Parathyroid adenoma (tissue), 2 donors: Measurements from ENCODE around the gene TMCC1.

Experiments used
- H2AFZ ChIP-seq: fragments of 300-600 bp; sonication (generic); one replicate; pipeline ENCODE4 v1.7.0; 2017; ENCODE audit warnings: antibody characterized with exemption, mild to moderate bottlenecking
- H3K27ac ChIP-seq: fragments of 300-600 bp; sonication (generic); one replicate; pipeline ENCODE4 v1.7.0; 2017
- H3K27me3 ChIP-seq: fragments of 300-600 bp; sonication (generic); one replicate; pipeline ENCODE4 v1.7.0; 2017; ENCODE audit warnings: low read length; ENCODE audit not compliant: control insufficient read depth, insufficient read depth
- H3K36me3 ChIP-seq: fragments of 300-600 bp; sonication (generic); one replicate; pipeline ENCODE4 v1.7.0; 2017; ENCODE audit warnings: low read length; ENCODE audit not compliant: control insufficient read depth, insufficient read depth
- H3K4me1 ChIP-seq: fragments of 300-600 bp; sonication (generic); one replicate; pipeline ENCODE4 v1.7.0; 2017; ENCODE audit warnings: control low read depth
- H3K4me2 ChIP-seq: fragments of 300-600 bp; sonication (generic); one replicate; pipeline ENCODE4 v1.7.0; 2017; ENCODE audit warnings: low read length
- H3K4me3 ChIP-seq: fragments of 300-600 bp; sonication (generic); one replicate; pipeline ENCODE4 v1.7.0; 2017; ENCODE audit warnings: low read depth, low read length
- H3K79me2 ChIP-seq: fragments of 300-600 bp; sonication (generic); one replicate; pipeline ENCODE4 v1.7.0; 2017; ENCODE audit warnings: control low read depth
- H3K9ac ChIP-seq: fragments of 300-600 bp; sonication (generic); one replicate; pipeline ENCODE4 v1.7.0; 2017; ENCODE audit warnings: mild to moderate bottlenecking
- H3K9me3 ChIP-seq: fragments of 300-600 bp; sonication (generic); one replicate; pipeline ENCODE4 v1.7.0; 2017; ENCODE audit warnings: low read length; ENCODE audit not compliant: control insufficient read depth
- TF ChIP-seq, protein P1 (sequence below): fragments of 300-600 bp; sonication (generic); IDR thresholded peaks from one replicate; pipeline ENCODE4 v1.7.0; 2017; ENCODE audit warnings: antibody characterized with exemption, mild to moderate bottlenecking
- donor health status: primary hyperparathyroidism.

TMCC1 gene

DNA sequence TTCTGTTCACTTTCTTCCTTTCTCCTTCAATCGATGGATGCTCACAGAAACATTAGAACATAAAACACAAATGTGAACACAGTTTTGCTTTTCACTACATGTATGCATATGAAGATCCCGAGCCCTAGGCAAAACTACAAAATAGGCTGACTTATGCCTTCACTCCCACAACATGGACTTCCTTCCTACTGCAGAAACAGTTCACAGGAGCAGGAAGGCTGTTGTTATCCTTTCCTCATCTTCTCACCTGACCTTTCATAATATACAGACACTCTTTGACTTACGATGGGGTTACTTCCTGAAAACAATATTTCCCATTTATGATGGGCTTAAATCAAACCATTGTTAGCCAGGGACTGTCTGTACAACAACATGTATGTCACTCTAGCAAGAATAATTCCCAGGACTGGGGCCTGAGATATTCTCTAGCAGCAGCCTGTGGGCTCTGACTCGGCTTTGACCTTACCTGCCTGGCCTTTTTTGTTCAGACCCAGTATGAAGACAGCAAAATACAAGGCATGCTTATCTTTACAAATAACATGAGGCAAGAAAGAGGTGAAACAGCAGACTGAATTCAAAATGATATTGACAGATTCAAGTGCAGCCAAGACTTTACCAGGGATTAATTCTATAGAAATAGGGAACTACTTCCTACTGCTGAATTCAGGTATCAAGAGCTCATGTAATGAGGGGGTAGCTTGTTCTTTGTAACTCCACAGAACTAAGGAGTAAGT lies 235.2 kb downstream of the TMCC1 start:
- H3K27ac ChIP-seq = no peak overlapping the region
- H3K4me3 ChIP-seq = no peak overlapping the region
- no peaks in the 10 kb centered on the region for H3K79me2 ChIP-seq
- TF ChIP-seq, protein P1, sequence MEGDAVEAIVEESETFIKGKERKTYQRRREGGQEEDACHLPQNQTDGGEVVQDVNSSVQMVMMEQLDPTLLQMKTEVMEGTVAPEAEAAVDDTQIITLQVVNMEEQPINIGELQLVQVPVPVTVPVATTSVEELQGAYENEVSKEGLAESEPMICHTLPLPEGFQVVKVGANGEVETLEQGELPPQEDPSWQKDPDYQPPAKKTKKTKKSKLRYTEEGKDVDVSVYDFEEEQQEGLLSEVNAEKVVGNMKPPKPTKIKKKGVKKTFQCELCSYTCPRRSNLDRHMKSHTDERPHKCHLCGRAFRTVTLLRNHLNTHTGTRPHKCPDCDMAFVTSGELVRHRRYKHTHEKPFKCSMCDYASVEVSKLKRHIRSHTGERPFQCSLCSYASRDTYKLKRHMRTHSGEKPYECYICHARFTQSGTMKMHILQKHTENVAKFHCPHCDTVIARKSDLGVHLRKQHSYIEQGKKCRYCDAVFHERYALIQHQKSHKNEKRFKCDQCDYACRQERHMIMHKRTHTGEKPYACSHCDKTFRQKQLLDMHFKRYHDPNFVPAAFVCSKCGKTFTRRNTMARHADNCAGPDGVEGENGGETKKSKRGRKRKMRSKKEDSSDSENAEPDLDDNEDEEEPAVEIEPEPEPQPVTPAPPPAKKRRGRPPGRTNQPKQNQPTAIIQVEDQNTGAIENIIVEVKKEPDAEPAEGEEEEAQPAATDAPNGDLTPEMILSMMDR = no peak
- H3K9ac ChIP-seq = no peak overlapping the region
- no peak overlapping the region for H3K4me2 ChIP-seq
- no peak overlapping the region for H2AFZ ChIP-seq
- no peaks in the 10 kb centered on the region for H3K27me3 ChIP-seq
- no peaks in the 10 kb centered on the region for H3K36me3 ChIP-seq
- no peaks in the 10 kb centered on the region for H3K9me3 ChIP-seq
- H3K4me1 ChIP-seq = no peaks in the 10 kb centered on the region

DNA sequence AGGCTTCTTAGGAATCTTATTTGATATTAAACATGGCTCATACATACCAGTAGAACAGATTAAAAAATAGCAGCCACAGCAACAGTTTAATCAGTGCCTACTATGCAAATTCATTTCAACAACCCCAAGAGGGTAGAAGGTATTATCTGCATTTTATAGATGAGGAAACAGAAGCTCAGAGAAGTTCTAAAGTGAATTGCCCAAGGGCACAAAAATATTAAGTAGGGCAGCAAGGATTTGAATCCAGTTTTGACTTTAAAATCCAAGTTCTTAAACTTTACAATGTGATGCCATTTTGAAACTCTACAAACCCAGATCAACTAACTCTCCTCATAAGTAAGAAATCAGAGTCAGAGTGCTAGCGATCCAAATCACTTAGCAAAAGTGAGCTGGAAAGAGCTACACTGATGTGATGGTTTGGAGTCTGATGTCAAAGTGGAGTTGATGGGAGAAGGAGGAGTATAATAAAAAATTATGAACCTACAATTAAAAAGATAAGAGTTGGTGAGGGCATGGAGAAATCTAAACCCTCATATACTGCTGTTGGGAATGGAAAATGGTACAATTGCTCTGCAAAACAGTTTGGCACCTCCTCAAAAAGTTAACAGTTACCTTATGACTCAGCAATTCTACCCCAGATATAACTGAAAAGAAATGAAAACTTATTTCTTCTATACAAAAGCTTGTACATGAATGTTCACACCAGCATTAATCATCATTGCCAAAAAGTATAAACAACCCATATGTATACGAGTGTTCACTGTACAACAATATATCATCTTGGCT lies 236.1 kb downstream of the TMCC1 start:
- TF ChIP-seq, protein P1 = no peak
- H3K27ac ChIP-seq = no peak overlapping the region

DNA sequence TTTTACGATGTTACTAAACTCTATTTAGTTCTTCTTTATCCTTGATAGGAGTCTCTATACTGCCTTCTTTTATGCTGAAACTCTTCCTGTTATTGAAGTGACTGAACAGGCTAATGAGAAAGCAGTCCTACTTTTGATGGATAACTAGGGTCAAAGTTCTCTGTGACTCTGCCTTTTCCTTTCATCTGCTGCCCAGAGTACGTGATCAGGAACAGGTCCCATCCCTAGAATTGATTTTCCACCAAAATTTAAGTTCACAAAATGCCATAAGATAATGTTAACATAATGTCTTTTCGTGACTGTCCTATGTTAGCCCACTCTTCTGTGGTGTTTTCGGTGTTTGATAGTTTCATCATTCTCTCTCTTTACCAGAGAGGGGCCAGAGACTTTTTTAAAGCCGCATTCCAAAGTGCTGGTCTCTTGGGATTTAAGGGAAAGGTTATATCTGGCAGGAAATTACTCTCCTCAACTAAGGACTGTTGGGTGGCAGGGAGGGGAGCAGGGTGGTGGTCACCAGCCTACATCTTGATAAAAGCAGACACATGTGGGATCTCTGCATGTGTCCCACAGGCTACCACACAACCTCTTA lies 236.8 kb downstream of the TMCC1 start:
- no peaks in the 10 kb centered on the region for H3K36me3 ChIP-seq
- H3K4me3 ChIP-seq = no peak overlapping the region
- H3K9me3 ChIP-seq = no peaks in the 10 kb centered on the region
- H3K4me1 ChIP-seq = no peaks in the 10 kb centered on the region
- no peak overlapping the region for H3K27ac ChIP-seq
- no peak overlapping the region for H3K9ac ChIP-seq
- TF ChIP-seq, protein P1 = no peak
- H3K79me2 ChIP-seq = no peaks in the 10 kb centered on the region
- no peak overlapping the region for H2AFZ ChIP-seq
- H3K4me2 ChIP-seq = no peak overlapping the region
- no peaks in the 10 kb centered on the region for H3K27me3 ChIP-seq

More for the DNA sequence above, 236.1 kb downstream of the TMCC1 start:
- Histone ChIP-seq H3K4me1 (no peaks in the 10 kb centered on the region), H3K9me3 (no peaks in the 10 kb centered on the region), H2AFZ (no peak overlapping the region), H3K36me3 (no peaks in the 10 kb centered on the region), H3K27me3 (no peaks in the 10 kb centered on the region), H3K4me2 (no peak overlapping the region), H3K4me3 (no peak overlapping the region), H3K79me2 (no peaks in the 10 kb centered on the region), H3K9ac (no peak overlapping the region)

DNA sequence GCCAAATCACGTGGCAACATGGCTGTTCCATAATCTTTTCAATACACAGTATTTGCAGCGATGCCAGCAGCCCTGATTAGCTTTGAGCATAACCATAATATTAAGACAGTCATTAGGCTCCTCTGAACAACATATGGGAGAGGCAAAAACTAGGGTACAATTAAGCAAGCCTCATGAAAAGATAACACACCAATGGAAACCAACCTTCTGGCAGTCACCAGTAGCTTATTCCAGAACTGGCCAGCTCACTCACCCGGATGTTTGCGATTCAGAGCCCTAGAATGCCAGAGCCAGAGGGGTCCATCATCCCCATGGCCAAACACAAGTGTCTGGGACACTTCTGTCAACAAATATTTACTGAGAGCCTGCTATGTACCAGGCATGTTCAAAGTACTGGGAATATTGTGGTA lies 238.2 kb downstream of the TMCC1 start:
- no peak overlapping the region for H2AFZ ChIP-seq
- H3K27me3 ChIP-seq = no peaks in the 10 kb centered on the region
- H3K4me1 ChIP-seq = no peaks in the 10 kb centered on the region
- H3K36me3 ChIP-seq = no peaks in the 10 kb centered on the region
- H3K27ac ChIP-seq = no peak overlapping the region
- H3K9ac ChIP-seq = no peak overlapping the region
- no peak overlapping the region for H3K4me2 ChIP-seq
- no peaks in the 10 kb centered on the region for H3K79me2 ChIP-seq
- no peaks in the 10 kb centered on the region for H3K9me3 ChIP-seq
- TF ChIP-seq, protein P1 = no peak
- H3K4me3 ChIP-seq = no peak overlapping the region
